Activated gamma-delta T cell (primary cell): ENCODE measurements around the gene USP19.

Experiments
- DNase-seq: peaks from one replicate; lab custom pipeline; 2025; lab: John Stamatoyannopoulos, UW

USP19 gene

GRCh38 chr3:49104427-49105291 lies 16.0 kb downstream of the USP19 start, which contains the start of gene QARS1:
Gene QARS1, minus strand, starts transcription at chr3:49104757. Its CDS starts 24 bp downstream, at chr3:49104733.
- peak; percentile 66 for DNase-seq

- DNase-seq = no peak
Observed at GRCh38 chr3:49104052-49104426, 16.6 kb downstream of the USP19 start.

GRCh38 chr3:49100046-49100615 lies 20.5 kb downstream of the USP19 start:
- DNase-seq = no peak

GRCh38 chr3:49098910-49099630 lies 21.6 kb downstream of the USP19 start:
- no peak for DNase-seq

GRCh38 chr3:49098429-49098828 lies 22.2 kb downstream of the USP19 start:
- DNase-seq = no peak

- DNase-seq = peak; percentile 80
Observed at GRCh38 chr3:49093853-49094767, 26.5 kb downstream of the USP19 start, which contains the start of gene QRICH1. Gene QRICH1, minus strand, starts transcription at chr3:49094071. Its CDS starts 17,054 bp downstream, at chr3:49077017.

- DNase-seq = peak; percentile 76
Observed at GRCh38 chr3:49092938-49093852, 27.4 kb downstream of the USP19 start.

GRCh38 chr3:49081429-49081828 lies 39.2 kb downstream of the USP19 start:
- DNase-seq = no peak

- DNase-seq = no peak
Observed at GRCh38 chr3:49079270-49079669, 41.4 kb downstream of the USP19 start.

GRCh38 chr3:49076646-49077045 lies 44.0 kb downstream of the USP19 start:
- DNase-seq = no peak

GRCh38 chr3:49076116-49076515 lies 44.5 kb downstream of the USP19 start:
- DNase-seq = no peak
